Forelimb muscle (tissue), 1 donor: ENCODE measurements around the gene MYH6. TPM values are rescaled to one million over a fixed set of nuclear protein-coding genes. Genes with fewer than 3 reads are reported as not detected.
"Not testable (repeated sequence)": the region's sequence is repeated elsewhere in the genome, so short reads cannot be mapped to it uniquely, and the experiment has no call there.

Experiments used
- DNase-seq: peaks from one replicate; pipeline ENCODE4 v3.0.0-alpha.2; 2013; ENCODE audit warnings: low read depth
- polyA plus RNA-seq: library from polyadenylated mRNA; unstranded; fragments of 120-200 nt; gene quantifications from one replicate; pipeline ENCODE4 v1.2.1, GENCODE V29; 2013; ENCODE audit not compliant: insufficient read length

MYH6 gene
- polyA plus RNA-seq, 1 donor, result 7.0 TPM

DNA sequence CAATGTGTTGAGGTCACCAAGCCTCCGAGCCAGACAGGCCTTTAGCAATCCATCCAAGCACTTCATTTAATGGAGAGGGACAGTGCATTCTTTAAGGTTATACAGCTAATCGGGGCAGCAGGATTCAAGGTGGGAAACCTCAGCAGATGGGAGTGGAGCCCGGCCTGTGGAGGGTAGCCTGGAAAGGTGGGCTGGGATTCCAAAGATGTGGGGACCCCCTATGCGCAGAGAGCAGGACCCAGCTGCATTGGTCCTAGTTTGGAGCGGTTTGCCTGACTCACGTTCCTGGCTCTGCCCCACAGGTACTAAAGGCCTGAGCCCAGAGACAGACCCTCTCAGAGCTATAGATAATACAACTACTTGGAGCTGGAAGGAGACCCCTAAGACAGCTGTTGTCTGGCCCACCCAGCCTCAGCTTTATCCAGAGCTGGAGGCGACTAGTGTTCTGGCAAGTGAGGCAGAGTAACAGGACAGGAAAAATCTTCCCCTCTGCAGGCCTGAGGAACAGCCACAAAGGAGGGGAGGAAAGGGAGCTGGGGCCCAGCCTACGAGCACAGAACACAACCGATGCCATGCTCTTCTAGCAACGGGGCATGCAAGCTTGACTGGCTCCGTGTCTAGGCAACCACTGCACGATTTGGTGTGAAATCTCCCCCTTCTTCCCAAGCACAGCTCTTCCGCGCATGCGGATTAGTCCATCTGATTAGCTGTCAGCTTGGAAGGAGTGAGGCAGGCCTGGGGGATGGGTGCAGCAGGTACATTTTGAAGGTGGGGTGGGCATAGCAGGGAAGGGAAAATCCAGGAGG, 28.5 kb upstream of the MYH6 start:
- DNase-seq, result no peak

GRCh38 chr14:23435543-23436326, 27.7 kb upstream of the MYH6 start, which contains the start of gene MYH7:
TSS of gene MYH7 (minus strand) at chr14:23435660. CDS start at chr14:23433732, 1,928 bp downstream.
- DNase-seq, result no peak

GRCh38 chr14:23434488-23435222, 26.6 kb upstream of the MYH6 start:
- DNase-seq, result no peak

GRCh38 chr14:23433457-23433856, 25.4 kb upstream of the MYH6 start:
- no peak for DNase-seq

DNA sequence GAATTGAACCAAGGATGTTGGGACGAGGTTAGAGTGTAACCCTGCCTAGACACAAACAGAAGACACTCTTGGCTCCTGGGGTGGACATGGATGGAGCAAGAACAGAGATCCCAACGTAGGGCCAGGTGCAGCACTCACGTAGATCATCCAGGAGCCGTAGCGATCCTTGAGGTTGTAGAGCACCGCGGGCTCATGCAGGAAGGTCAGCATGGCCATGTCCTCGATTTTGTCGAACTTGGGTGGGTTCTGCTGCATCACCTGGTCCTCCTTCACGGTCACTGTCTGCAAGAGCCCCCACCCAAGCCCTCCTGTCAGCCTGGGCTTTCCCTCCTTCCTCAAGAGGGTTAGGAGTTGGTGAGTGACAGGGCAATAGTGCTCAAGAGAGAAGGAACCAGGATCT, 24.9 kb upstream of the MYH6 start:
- DNase-seq, result no peak

DNA sequence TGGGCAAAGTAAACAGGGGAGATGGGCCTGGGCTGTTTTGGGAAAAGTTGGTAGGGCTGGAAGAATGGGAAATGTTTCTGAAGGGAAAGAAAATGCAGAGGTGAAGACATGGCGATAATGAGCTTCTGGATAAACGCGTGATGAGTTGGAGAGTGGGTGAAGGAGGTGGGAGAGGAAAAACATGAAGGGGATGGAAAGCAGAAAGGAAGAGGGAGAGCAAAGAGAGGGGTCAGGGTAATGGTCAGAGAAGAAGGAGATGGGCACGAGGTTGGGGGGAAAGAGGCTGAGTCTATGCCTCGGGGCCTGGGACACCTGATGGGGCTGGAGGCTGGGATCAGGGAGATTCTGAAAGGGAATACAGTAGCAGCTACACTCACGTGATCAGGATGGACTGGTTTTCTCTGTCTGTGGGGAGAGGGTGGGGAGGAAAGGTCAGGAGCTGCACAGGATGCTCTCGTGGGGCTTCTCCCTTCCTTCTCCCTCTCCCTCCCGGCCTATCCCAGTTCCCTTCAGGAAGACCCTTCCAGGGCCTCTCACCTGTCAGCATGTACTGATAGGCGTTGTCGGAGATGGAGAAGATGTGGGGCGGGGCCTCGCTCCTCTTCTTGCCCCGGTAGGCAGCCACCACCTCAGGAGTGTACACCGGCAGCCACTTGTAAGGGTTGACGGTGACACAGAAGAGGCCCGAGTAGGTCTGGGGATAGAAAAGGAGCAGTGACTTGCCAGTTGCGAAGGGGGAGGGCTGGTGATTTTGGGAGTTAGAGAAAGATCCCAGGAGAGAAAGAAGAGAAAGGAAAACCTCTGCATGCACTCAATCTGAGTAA, 24.2 kb upstream of the MYH6 start:
- DNase-seq, result no peak

DNA sequence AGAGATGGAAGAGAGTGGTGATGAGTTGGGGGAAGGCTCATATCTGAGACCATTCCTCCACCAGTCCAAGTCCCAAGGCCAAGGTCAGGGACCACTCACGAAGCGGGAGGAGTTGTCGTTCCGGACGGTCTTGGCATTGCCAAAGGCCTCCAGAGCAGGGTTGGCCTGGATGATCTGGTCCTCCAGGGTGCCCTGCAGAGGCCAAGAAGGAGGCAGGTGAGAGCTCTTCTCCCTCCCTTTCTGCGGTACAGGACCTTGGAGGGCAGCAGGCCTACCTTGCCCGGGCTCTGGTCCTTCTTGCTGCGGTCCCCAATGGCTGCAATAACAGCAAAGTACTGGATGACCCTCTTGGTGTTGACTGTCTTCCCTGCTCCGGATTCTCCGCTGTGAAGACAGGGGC, 23.4 kb upstream of the MYH6 start:
- no peak for DNase-seq

DNA sequence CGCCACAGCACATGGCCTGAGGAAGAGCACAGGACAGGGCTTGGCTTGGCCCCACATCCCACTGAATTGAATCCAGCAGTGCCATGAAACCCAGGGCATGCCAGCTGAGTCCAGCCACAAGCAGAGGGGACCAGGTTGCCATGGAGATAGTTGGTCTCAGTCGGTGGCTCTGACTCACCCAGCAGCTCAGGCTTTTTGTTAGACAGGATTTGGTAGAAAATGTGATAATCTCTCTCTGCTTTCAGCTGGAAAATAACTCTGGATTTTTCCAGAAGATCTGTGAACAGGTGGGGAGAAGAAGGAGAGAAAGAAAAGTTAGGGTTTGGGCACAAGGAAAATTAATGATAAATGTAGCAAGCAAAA, 22.6 kb upstream of the MYH6 start:
- DNase-seq, result no peak

GRCh38 chr14:23430016-23430722, 22.1 kb upstream of the MYH6 start:
- DNase-seq, result no peak

DNA sequence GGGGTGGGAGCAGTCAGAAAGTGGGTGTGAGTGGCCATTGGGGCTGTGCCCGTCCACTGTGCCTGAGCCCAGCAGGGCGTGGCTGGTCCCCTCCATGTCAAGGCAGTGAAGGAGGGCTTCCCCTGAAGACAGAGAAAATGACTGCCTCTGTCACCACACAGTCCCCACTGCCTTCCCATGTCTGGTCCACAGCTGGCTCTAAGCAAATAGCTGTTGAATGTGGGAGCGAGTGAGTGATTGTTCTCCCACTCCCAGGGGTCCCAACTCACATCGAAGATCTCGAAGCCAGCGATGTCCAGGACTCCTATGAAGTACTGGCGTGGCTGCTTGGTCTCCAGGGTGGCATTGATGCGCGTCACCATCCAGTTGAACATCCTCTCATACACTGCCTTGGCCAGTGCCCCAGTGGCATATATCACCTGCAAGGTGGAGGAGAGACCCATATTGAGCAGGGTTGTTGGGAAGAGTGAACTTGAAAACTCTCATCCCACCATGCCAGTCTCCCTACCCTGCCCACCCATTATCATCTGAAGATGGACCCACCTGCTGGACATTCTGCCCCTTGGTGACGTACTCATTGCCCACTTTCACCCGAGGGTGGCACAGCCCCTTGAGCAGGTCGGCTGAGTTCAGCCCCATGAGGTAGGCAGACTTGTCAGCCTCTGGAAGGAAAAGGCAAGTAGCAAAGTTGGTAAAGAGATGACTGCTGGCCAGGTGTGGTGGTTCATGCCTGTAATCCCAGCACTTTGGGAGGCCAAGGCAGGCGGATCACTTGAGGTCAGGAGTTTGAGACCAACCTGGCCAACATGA, 20.8 kb upstream of the MYH6 start:
- DNase-seq, result no peak

DNA sequence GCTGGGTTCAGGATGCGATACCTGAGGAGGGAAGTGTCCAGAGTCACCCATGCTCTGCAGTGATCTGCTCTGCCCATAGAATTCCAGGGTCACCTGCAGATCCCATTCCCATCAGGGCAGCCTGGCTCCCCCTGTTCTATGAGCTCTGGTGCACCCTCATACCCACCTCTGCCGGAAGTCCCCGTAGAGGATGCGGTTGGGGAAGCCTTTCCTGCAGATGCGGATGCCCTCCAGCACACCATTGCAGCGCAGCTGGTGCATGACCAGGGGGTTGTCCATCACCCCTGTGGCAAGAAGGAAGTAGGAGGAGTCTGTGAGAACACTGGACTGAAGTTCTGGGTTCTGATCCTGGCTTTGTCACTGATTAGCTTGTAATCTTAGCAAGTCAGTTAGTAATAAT, 17.7 kb upstream of the MYH6 start:
- DNase-seq, result not testable (repeated sequence)

- DNase-seq, result no peak
Measured at GRCh38 chr14:23425169-23425568, 17.1 kb upstream of the MYH6 start.

GRCh38 chr14:23423657-23424056, 15.6 kb upstream of the MYH6 start:
- no peak for DNase-seq

GRCh38 chr14:23421594-23421993, 13.5 kb upstream of the MYH6 start:
- DNase-seq, result no peak

DNA sequence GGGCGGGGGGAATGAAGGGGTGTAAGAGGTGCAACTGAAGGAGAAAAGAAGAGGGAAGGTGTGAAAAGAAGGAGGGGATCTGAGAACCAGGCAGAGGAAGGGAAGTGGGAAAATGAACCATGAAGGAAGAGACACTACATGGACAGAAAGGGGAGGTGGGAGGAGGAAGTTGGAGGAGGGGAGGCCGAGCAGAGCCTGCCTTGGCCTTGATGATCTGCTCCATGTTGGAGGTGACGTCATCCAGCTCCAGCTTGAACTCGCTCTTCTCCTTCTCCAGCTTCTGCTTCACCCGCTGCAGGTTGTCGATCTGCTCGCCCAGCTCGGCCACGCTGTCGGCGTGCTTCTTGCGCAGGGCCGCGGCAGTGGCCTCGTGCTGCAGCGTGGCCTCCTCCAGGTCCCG, 11.6 kb upstream of the MYH6 start:
- DNase-seq, result not testable (repeated sequence)

DNA sequence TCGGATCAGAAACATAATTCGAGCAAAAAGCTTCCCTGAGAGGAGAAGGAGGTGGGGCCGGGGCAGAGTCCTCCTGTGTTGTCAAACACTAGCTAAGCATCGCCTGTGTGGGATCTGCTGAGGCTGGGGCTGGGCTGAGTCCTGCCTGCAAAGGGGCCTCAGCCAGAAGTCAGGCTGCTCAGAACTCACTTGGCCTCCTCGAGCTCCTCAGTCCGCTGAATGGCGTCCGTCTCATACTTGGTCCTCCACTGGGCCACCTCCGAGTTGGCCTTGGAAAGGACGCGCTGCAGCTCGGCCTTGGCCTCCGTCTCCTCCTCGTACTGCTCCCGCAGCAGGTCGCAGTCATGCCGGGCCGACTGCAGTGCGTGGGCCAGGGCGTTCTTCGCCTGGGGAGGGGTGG, 9.9 kb upstream of the MYH6 start:
- DNase-seq, result no peak

DNA sequence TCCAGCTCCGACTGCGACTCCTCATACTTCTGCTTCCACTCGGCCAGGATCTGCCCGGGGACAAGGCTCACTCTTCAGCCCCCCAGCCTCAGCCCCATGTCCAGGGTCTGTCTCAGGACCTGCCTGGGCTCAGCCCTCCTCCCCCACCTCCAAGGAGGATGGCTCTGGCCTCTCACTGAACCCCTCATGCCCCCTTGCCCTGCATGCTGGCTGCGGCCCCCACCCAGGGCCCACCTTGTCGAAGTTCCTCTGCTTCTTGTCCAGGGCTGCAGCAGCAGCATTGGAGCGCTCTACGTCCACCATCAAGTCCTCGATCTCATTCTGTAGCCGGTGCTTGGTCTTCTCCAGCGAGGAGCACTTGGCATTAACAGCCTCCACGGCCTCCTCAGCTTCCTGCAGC, 9.2 kb upstream of the MYH6 start:
- not testable (repeated sequence) for DNase-seq

- no peak for DNase-seq
Measured at GRCh38 chr14:23416801-23417200, 8.7 kb upstream of the MYH6 start.

- DNase-seq, result no peak
Measured at GRCh38 chr14:23415821-23416778, 8.0 kb upstream of the MYH6 start.
